Smooth muscle cell of the brain vasculature (primary cell): ENCODE results near the gene SLC26A8.
"Not testable (repeated sequence)": the region's sequence is repeated elsewhere in the genome, so short reads cannot be mapped to it uniquely, and the experiment has no call there.

Source experiments
- DNase-seq: peaks from one replicate; pipeline ENCODE4 v3.0.0-alpha.2; 2012; ENCODE audit warnings: low read depth, low spot score

The SLC26A8 gene

DNA sequence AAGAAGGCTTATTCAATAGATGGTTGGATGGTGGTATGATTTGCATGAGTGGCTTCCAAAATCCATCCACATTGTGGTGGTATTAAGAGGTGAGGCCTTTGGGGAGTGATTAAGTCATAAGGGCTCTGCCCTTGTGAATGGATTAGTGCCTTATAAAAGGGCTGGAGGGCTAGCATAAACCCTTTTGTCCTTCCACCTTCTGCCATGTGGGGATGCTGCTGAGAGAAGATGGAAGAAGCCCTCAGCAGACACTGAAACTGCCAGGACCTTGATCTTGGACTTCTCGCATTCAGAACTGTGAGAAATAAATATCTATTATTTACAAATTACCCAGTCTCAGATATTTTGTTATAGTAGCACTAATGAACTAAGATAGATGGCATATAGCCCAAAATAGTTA is 75.7 kb downstream of the SLC26A8 start:
- DNase-seq, result no peak

DNA sequence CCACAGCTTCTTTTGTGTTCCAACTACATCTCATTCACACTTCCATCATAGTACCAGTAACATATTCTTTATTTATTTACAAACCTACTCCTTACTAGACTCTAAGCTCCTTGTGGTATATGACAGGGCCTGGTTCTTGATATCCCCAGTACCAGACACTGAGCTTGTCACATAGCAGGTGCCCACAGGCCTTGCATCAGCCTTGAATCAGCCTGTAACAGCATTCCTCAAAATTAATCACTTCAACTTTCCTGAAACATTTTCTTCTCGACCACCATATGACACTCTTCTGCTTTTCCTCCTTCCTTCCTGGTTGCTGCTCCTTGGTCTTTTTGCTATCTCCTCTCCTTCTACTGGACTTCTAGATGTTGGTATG is 78.8 kb downstream of the SLC26A8 start:
- DNase-seq, result no peak

DNA sequence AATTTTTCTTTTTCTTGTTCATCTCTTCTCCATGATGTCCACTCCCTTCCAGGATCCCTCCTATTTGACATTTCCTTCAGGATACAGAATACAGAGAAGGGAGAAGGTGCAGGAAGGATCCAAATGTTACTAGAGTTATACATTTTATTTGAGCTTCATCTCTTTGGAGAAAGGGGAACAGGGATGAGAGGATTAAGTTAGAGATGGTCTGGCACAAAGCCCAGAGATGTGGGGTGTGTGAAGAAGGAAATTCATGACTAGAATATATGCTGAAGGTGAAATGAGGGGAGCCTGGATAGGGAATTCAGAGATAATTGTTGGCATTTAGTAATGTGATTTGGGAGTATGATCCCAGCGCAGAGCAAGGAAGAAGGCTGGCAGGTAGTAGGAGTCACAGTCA is 81.1 kb downstream of the SLC26A8 start:
- no peak for DNase-seq

DNA sequence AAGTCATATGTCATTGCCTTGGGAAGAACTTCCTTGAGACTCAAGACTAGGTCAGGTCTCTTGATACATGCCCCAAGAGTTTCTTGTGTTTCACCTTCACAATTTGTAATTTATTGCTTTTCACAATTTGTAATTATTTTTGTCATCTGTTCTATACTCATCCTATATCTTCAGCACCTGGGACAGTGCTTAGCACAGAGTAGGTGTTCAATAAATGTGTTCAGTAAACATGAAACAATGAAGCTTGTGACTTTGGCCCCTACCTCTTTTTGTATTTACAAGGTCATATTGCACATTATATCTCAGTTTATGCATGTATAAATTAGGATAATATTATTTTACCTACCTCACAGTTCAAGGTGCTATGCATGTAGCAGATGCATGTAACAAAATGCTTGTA is 82.1 kb downstream of the SLC26A8 start:
- DNase-seq, result no peak

DNA sequence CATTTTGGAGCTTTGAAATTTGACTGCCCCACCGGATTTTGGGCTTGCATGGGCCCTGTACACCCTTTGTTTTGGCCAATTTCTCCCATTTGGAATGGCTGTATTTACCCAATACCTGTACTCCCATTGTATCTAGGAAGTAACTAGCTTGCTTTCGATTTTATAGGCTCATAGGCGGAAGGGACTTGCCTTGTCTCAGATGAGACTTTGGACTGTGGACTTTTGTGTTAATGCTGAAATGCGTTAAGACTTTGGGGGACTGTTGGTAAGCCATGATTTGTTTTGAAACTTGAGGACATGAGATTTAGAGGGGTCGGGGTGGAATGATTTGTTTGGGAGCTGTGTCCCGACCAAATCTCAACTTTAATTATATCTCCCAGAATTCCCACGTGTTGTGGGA is 83.3 kb downstream of the SLC26A8 start:
- not testable (repeated sequence) for DNase-seq

DNA sequence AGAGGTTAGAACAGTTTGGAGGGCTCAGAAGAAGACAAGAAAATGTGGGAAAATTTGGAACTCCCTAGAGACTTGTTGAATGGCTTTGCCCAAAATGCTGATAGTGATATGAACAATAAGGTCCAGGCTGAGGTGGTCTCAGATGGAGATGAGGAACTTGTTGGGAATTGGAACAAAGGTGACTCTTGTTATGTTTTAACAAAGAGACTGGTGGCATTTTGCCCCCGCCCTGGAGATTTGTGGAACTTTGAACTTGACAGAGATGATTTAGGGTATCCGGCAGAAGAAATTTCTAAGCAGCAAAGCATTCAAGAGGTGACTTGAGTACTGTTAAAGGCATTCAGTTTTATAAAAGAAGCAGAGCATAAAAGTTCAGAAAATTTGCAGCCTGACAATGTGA is 84.4 kb downstream of the SLC26A8 start:
- not testable (repeated sequence) for DNase-seq

DNA sequence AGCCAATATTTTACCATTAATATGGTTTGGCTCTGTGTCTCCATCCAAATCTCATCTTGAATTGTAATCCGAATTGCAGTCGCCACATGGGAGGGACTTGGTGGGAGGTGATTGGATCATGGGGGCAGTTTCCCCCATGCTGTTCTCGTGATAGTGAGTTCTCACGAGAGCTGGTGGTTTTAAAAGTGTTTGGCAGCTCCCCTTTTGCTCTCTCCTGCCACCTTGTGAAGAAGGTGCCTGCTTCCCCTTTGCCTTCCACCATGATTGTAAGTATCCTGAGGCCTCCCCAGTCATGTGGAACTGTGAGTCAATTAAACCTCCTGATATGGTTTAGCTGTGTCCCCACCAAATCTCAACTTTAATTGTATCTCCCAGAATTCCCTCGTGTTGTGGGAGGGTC is 85.2 kb downstream of the SLC26A8 start:
- not testable (repeated sequence) for DNase-seq

DNA sequence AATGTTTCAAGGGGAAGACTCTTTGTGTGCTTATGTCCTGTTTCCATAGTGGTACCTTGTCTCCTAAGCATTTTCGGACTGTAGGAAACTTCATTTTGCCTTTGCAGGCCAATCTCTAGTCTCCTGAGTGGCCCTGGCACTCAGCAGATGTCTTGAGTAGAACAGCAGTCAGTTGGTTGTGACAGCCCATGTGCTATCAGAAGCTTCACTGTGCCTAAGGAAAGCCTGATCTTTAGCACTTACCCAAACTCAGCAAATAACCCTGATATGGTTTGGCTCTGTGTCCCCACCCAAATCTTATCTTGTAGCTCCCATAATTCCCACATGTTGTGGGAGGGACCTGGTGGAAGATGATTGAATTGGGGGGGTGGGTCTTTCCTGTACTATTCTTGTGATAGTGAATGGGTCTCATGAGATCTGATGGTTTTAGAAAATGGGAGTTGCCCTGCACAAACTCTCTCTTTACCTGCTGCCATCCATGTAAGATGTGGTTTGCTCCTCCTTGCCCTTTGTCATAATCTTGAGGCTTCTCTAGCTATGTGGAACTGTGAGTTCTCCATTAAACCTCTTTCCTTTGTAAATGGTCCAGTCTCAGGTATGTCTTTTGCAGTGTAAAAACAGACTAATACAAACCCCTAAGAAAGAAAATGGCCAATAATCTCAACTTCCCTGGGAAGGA is 87.6 kb downstream of the SLC26A8 start:
- DNase-seq, result no peak

DNA sequence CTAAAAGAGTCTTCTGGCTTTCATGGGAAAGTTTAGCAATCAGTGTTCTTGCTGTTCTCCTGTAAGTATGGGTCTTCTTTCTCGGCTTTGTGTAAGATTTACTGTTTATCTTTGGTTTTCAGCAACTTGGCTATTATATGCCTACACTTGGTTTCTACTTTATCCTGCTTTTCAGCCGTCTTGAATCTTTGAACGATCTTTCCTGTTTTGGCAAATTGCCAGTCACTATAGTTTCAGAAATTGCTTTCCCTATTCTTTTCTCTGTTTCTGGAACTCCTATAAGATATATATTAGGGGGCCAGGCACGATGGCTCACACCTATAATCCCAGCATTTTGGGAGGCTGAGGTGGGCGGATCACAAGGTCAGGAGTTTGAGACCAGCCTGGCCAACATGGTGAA is 89.0 kb downstream of the SLC26A8 start:
- DNase-seq, result no peak

DNA sequence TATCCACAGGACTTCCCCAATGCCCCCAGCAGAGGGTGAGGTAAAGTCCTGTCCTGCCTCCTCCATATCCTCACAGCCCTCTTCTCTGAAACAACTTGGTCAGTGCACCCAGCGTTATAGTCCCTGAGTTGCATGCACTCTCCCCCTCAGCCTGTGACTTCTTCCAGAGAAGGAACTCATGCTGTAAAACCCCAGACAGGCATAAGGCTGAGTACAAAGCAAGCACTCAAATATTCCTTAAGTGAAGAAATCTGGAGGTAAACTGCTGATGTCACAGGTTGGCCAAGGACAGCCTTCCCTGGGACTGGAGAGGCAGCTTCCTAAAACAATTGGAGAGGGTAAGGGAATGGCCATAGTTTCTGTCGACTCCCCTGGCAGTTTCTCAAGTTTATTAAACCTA is 90.6 kb downstream of the SLC26A8 start:
- no peak for DNase-seq

DNA sequence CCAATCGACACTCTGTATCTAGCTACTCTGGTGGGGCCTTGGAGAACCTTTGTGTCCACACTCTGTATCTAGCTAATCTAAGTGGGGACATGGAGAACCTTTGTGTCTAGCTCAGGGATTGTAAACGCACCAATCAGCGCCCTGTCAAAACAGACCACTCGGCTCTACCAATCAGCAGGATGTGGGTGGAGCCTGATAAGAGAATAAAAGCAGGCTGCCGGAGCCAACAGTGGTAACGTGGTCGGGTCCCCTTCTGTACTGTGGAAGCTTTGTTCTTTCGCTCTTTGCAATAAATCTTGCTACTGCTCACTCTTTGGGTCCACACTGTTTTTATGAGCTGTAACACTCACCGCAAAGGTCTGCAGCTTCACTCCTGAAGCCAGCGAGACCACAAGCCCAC is 92.6 kb downstream of the SLC26A8 start:
- DNase-seq, result not testable (repeated sequence)

DNA sequence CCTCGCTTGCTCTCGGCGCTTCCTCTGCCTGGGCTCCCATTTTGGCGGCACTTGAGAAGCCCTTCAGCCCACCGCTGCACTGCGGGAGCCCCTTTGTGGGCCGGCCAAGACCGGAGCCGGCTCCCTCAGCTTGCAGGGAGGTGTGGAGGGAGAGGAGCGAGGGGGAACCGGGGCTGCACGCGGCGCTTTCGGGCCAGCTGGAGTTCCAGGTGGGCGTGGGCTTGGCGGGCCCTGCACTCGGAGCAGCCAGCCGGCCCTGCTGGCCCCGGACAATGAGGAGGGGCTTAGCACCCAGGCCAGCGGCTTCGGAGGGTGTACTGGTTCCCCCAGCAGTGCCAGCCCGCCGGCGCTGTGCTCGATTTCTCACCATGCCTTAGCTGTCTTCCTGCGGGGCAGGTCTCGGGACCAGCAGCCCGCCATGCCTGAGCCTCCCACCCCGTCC is 93.3 kb downstream of the SLC26A8 start:
- no peak for DNase-seq

DNA sequence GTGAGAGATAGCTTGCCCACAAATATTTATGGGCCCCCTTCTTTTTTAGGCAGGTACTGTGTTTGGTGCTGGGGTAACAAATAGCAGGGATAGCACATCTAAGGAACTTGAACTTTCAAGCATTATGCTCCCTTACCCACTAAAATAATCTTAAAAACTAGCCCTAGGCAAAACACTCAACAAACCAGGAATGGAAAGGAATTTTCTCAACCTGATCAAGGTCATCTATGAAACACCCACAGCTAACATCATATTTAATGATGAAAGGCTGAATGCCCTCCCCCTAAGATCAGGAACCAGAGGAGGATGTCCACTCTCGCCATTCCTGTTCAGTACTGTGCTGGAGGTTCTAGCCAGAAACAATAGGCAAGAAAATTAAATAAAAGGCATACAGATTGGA is 94.8 kb downstream of the SLC26A8 start:
- DNase-seq, result no peak

DNA sequence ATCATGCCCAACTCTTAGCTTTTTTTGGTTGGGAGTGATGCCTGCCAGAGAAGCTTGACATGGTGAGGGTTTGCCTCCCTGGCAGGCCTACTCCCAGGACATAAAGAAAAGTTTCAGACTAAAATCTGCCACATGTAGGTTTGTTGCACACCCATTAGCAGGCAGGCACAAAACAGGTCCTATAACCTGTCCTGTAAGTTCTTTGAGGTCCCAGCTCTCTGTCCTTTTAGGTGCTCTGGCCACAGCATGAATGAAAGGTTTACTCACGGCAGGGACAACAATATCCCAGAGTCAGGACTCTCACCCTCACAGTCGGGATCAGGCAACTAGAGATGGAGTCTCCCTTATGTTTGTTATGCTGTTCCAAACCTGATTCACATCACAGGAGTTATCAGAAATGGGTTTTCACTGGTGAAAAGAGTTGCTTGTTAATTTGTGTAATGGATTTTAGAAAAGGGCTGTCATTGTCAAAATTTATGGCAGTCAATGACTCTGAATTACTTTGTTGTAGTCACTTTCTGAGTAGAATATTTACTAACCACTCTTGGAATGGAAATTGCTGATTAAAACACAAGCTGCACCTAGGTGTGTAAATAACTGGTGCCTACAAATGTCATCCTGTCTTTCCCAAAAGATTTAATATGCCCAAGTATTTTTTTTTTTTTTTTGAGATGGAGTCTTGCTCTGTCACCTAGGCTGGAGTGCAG is 97.8 kb downstream of the SLC26A8 start:
- no peak for DNase-seq

DNA sequence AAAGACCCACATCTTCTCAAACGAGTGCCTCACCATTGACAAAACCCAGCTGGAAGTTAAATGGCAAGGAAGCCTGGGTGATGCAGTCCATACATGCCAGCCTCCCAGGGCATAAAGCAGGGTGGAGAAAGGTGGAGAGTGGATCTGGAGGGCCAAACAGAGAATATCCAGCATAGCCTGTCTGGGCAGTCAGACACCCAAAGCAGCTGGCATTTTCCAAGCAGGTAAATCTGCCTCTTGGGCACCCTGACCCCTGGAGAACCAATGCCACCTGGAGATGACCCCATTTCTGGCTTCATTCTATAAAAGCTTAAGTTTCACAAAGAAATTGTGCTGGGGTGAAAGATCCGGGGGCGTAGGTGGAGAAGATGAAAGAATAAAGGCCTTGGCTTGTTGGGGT is 98.5 kb downstream of the SLC26A8 start:
- no peak for DNase-seq

DNA sequence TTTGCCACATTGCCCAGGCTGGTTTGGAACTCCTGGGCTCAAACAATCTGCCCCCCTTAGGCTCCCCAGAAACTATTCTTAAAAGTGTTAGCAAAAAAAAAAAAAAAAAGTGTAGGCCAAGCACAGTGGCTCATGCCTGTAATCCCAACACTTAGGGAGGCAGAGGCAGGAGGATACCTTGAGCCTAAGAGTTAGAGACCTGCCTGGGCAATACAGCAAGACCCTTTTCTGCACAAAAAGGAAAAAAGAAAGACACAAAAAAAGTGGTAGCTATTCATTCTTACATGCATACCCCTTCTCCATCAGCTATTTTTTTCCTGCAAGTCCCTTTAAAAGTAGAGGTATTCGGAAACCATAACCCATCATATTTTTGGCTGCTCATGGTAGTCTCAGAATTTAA is 100.3 kb downstream of the SLC26A8 start:
- DNase-seq, result no peak

DNA sequence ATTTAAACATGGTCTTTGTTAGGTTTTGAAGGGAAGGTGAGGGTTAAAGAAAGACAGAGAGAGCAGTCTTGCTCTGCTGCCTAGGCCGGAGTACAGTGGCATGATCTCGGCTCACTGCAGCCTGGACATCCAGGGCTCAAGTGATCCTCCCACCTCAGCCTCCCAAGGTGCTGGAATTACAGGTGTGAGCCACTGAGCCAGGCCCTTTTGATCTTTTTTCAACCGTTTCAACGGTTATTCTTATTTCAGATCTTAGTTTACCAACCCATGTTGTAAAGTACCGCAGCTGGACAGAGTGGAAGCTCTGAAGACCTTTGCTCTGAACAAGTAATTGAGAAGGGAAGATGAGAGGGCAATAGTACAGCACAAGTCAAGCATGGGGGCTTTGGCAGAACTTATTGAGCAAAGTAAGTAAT is 102.3 kb downstream of the SLC26A8 start:
- DNase-seq, result no peak

DNA sequence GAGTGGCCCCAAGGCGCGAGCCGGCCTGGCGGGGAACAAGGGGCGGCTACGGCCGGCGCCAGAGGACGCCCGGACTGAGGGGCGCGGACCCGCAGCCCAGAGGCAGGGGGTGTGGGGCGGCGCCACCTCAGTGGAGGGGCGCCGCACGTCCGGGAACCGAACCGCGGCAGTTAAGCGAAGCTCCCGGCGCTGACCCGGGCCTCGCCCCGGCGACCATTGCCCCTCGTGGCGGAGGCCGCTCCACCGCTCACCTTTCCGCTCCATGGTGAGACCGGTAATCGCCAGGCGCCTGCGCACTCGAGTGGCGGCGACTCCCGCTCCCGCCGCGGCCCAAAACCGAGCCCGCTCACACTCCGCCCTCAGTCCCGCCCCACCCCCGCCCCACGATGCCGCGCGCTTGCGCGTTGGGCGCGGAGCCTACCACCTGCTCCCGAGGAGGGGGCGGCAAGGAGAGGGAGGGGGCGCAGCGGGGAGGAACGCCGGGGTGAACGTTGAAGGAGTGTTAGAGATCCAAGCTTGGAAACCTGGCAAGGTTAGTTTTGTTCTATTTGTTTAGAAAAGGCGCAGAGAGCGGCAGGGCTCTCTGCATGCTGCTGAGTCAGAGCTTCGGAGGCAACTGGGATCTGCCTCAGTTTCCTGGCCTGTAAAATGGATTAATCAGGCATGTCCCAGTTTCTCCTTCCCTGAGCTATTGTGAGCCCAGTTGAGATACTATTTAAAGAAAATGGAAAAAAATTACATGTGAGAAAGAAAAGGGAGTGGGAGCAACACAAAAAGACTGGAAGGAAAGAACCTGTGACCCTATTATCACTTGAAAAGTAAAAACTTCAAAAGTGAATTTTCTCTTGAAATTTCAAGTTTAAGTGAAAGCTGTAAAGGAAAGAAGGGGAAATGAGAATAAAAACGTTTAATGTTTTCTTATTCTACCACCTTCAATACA is 103.4 kb downstream of the SLC26A8 start, which contains the start of gene SRPK1:
SRPK1 (minus strand) TSS at position 306 of the 940 bp plus-strand sequence; CDS start at position 264, 42 bp downstream.
- DNase-seq, result peak; percentile 40

DNA sequence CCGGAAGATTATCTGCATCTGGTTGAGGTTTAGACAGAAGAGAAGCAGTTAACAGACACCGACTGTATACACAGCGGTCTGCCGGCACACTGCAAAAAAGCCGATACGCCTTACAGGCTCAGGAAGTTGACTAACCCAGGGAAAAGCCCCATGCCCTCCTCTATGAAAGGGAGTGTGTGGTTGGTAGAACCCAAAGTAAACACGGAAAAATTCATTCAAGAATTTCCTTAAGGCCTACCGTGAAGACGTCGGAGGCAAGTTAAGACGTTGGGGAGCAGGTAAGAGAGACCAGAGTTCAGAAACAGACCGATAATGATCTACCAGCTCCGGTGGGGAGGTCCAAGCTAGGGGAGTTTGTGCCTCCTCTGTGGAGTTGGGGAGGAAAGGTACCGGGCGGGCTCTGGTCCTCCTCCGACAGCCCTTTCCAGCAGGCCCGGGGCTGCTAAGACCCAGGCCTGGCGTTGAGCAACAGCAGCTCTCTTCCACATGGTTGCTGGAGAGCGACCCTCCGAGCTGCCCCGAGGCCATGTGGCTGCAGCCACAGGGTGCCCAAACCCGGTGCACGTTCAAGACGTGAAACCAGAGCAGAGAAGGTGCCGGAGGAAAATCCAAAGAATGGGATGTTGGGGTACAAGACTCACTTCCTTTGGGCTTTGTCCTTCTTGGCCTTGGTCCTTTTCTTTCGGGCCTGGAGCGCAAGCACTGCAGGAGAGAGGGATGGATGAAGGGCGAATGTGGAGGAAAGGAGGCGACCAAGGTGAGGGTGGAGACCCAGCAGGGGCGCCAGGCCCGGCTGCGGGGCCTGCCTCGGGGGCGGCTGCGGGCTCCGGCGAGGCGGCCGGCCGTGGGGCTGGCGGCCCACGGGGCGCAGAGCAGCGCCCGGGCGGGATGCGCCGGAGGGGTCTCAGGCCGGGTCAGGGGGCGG is 104.4 kb downstream of the SLC26A8 start:
- DNase-seq, result no peak

DNA sequence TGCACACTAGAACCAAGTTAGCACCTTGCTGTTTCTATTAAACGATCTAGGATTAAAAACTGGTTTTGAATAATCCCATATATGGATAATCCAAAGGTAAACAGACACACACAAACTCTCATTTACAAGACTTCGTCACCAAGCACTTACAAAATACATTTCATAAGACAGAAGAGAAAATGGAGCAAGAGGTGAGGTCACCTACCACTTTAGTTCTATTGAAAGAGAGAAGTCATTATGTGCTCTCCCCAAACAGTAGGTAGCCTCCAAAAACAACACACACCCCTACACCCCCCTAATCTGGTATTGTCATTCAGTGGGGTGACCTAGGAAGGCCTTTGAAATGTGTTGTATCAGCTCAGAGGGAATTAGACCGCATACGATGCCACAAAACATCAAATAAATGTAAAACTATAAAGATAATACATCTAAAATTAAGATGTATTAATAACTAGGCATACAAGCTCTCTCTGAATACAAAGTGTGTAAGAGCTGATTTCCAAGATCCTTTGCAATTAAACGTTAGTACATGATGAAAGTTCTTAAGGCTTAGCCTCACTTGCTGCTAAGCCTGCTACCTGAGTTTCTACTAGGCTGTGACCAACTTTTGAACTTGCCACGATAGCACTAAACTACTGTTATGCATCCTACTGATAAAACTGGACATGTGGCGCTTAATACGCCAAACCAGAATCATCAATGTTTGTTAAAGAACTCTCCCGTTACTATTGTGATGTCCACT is 105.2 kb downstream of the SLC26A8 start:
- no peak for DNase-seq
